Uterine smooth muscle cell (primary cell): ENCODE measurements around the gene CCDC116. TPM values are rescaled to one million over a fixed set of nuclear protein-coding genes. Genes with fewer than 3 reads are reported as not detected.

Experiments used
- total RNA-seq: library from RNA; depleted of rRNA; stranded (reverse); fragments of >200 nt; gene quantifications from 2 replicates; pipeline ENCODE4 v1.2.3, GENCODE V29; 2014

CCDC116 gene
- 0.22 and 0.25 TPM in 2 replicates for total RNA-seq

GRCh38 chr22:21632237-21632895 lies at the start of gene CCDC116:
TSS of gene CCDC116 (plus strand) at chr22:21632760. CDS start at chr22:21633182, 422 bp downstream.

GRCh38 chr22:21629255-21630149 lies 3.1 kb upstream of the CCDC116 start, which contains the start of gene YDJC:
TSS of gene YDJC (minus strand) at chr22:21630022. CDS start at chr22:21630014, 8 bp downstream.

GRCh38 chr22:21641789-21642583 lies 9.4 kb downstream of the CCDC116 start, which contains the start of gene SDF2L1:
TSS of gene SDF2L1 (plus strand) at chr22:21642302. CDS start at chr22:21642337, 35 bp downstream.

Other genes with a start within 250 kb of the CCDC116 start
- gene RIMBP3B, start 249.0 kb upstream of the CCDC116 start, total RNA-seq, result 0.11 TPM in 1 of 2 replicates, not detected in the other
- gene HIC2, start 215.4 kb upstream of the CCDC116 start, total RNA-seq, result 2.4 and 2.7 TPM in 2 replicates
- gene TMEM191C, start 165.4 kb upstream of the CCDC116 start, total RNA-seq, result 0.66 and 1.5 TPM in 2 replicates
- 0.11 and 0.25 TPM in 2 replicates for gene RIMBP3C, start 81.3 kb upstream of the CCDC116 start, total RNA-seq
- 23.6 and 36.6 TPM in 2 replicates for gene UBE2L3, start 65.0 kb upstream of the CCDC116 start, total RNA-seq
- gene YDJC, start 2.7 kb upstream of the CCDC116 start, total RNA-seq, result 15.3 and 22.0 TPM in 2 replicates
- 54.5 and 107 TPM in 2 replicates for gene SDF2L1, start 9.5 kb downstream of the CCDC116 start, total RNA-seq
- gene PPIL2, start 33.3 kb downstream of the CCDC116 start, total RNA-seq, result 21.6 and 31.8 TPM in 2 replicates
- 0.22 and 0.50 TPM in 2 replicates for gene YPEL1, start 103.0 kb downstream of the CCDC116 start, total RNA-seq
- 75.9 and 98.1 TPM in 2 replicates for gene MAPK1, start 234.9 kb downstream of the CCDC116 start, total RNA-seq